GM18907 (cell line): ENCODE results near the gene PRPS1.
A peak's percentile ranks its signal among the peaks of the same experiment; 100 is the strongest.
"Not testable (repeated sequence)": the region's sequence is repeated elsewhere in the genome, so short reads cannot be mapped to it uniquely, and the experiment has no call there.

Experiments used
- ATAC-seq: cut with Tn5 transposase; IDR thresholded peaks from one replicate; pipeline ENCODE4 v1.9.1; 2021; ENCODE audit warnings: mild to moderate bottlenecking, moderate library complexity; ENCODE audit not compliant: unreplicated experiment

Gene PRPS1

GRCh38 chrX:107627838-107628661 lies at the start of gene PRPS1:
Gene PRPS1 (plus strand): TSS chrX:107628510. CDS start chrX:107628629, 119 bp downstream.
- peak; percentile 100 for ATAC-seq

- ATAC-seq: no peak
These were observed 48.4 kb upstream of the PRPS1 start for GRCh38 chrX:107579956-107580355.

- ATAC-seq: no peak
These were observed 46.4 kb upstream of the PRPS1 start for GRCh38 chrX:107581923-107582322.

- no peak for ATAC-seq
These were observed 39.1 kb upstream of the PRPS1 start for GRCh38 chrX:107589243-107589642.

GRCh38 chrX:107596651-107597050 lies 31.7 kb upstream of the PRPS1 start:
- ATAC-seq: no peak

- ATAC-seq: no peak
These were observed 31.0 kb upstream of the PRPS1 start for GRCh38 chrX:107597264-107597663.

- no peak for ATAC-seq
These were observed 30.5 kb upstream of the PRPS1 start for GRCh38 chrX:107597791-107598190.

GRCh38 chrX:107599450-107599861 lies 28.9 kb upstream of the PRPS1 start:
- ATAC-seq: no peak

GRCh38 chrX:107600366-107600765 lies 27.9 kb upstream of the PRPS1 start:
- ATAC-seq: no peak

- no peak for ATAC-seq
These were observed 27.0 kb upstream of the PRPS1 start for GRCh38 chrX:107601326-107601725.

GRCh38 chrX:107601759-107602158 lies 26.6 kb upstream of the PRPS1 start:
- no peak for ATAC-seq

GRCh38 chrX:107602694-107603239 lies 25.5 kb upstream of the PRPS1 start:
- no peak for ATAC-seq

- no peak for ATAC-seq
These were observed 24.7 kb upstream of the PRPS1 start for GRCh38 chrX:107603429-107604159.

GRCh38 chrX:107609061-107609460 lies 19.2 kb upstream of the PRPS1 start:
- ATAC-seq: not testable (repeated sequence)

GRCh38 chrX:107610667-107611066 lies 17.6 kb upstream of the PRPS1 start:
- ATAC-seq: no peak

GRCh38 chrX:107619885-107620322 lies 8.4 kb upstream of the PRPS1 start:
- ATAC-seq: no peak

GRCh38 chrX:107624893-107625292 lies 3.4 kb upstream of the PRPS1 start:
- no peak for ATAC-seq

GRCh38 chrX:107625739-107626138 lies 2.6 kb upstream of the PRPS1 start:
- no peak for ATAC-seq

GRCh38 chrX:107626481-107626880 lies 1.8 kb upstream of the PRPS1 start:
- no peak for ATAC-seq

- ATAC-seq: no peak
These were observed 1.4 kb upstream of the PRPS1 start for GRCh38 chrX:107626916-107627315.

- peak; percentile 54 for ATAC-seq
These were observed 591 bp downstream of the PRPS1 start for GRCh38 chrX:107628662-107629539.
